OCI-LY3 (cell line): Measurements from ENCODE around the gene CUBN.

Experiments used
- H2AFZ ChIP-seq: fragments of 200-600, 300-600 bp; shearing (Covaris generic); 2 replicates; pipeline ENCODE4 v1.6.0; 2014; ENCODE audit warnings: antibody characterized with exemption, low read depth, low read length
- H3K27ac ChIP-seq: fragments of 200-600, 300-600 bp; sonication (generic); 2 replicates; pipeline ENCODE4 v1.5.1; 2014; ENCODE audit warnings: mild to moderate bottlenecking, low read length, moderate library complexity, mixed read lengths
- H3K27me3 ChIP-seq: fragments of 200-600, 300-600 bp; sonication (generic); 2 replicates; pipeline ENCODE4 v1.6.1; 2014; ENCODE audit warnings: low read depth, low read length, mixed read lengths
- H3K36me3 ChIP-seq: fragments of 200-600, 300-600 bp; sonication (generic); replicated peaks from 2 replicates; pipeline ENCODE3; 2014; ENCODE audit warnings: low read depth, low read length, mixed read lengths
- H3K4me1 ChIP-seq: fragments of 300-600, 200-600 bp; sonication (generic); 2 replicates; pipeline ENCODE4 v1.6.1; 2014; ENCODE audit warnings: low read length, mixed read lengths
- H3K4me2 ChIP-seq: fragments of 200-600, 300-600 bp; sonication (generic); 2 replicates; pipeline ENCODE4 v1.6.1; 2014; ENCODE audit warnings: low read length, mixed read lengths
- H3K4me3 ChIP-seq: fragments of 300-600, 200-600 bp; sonication (generic); 2 replicates; pipeline ENCODE4 v1.5.1; 2014; ENCODE audit warnings: antibody characterized with exemption, mild to moderate bottlenecking, low read length, moderate library complexity
- H3K79me2 ChIP-seq: fragments of 300-600, 200-600 bp; shearing (Covaris generic); 2 replicates; pipeline ENCODE4 v1.6.1; 2014; ENCODE audit warnings: mild to moderate bottlenecking, low read length, mixed read lengths
- H3K9ac ChIP-seq: fragments of 300-600, 200-600 bp; shearing (Covaris generic); 2 replicates; pipeline ENCODE4 v1.6.0; 2014; ENCODE audit warnings: mild to moderate bottlenecking, low read length, moderate library complexity
- H3K9me3 ChIP-seq: fragments of 200-600, 300-600 bp; shearing (Covaris generic); 2 replicates; pipeline ENCODE4 v1.6.1; 2014; ENCODE audit warnings: low read length, mixed read lengths; ENCODE audit not compliant: insufficient read depth
- H4K20me1 ChIP-seq: fragments of 200-600, 300-600 bp; sonication (generic); 2 replicates; pipeline ENCODE4 v1.6.1; 2016; ENCODE audit warnings: low read length, mixed read lengths; ENCODE audit not compliant: insufficient read depth
- EZH2phosphoT487 ChIP-seq: fragments of 200-600 bp; shearing (Covaris generic); IDR thresholded peaks from 2 replicates; pipeline ENCODE4 v1.6.1; 2018; ENCODE audit warnings: antibody characterized with exemption, mixed run types, low read depth
- TF ChIP-seq, protein P1 (sequence below): fragments of 200-600, 300-600 bp; sonication (generic); IDR thresholded peaks from 2 replicates; pipeline ENCODE4 v1.5.1; 2014; ENCODE audit warnings: antibody characterized with exemption, low read length, low read depth

Gene CUBN

DNA sequence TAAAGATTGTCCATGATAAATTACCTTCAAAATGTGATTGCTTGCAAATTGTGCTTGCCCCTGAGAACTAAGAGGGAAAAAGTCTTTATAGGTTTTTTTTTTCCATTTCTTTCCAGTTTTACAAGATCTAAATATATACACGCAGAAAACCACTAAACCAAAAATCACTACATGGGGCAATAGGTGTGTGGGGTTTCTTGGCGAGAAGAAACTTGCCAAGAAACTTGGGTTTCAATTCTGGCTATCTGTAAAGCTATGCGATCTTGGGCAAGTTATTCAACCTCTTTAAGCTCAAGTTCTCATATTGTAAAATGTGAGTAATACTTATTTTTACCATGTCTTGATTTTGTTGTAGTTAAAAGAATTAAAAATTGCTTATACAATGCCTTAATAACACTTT lies 17.0 kb downstream of the CUBN start:
- Histone ChIP-seq H4K20me1 (no peaks in the 10 kb centered on the region), H3K9ac (no peak overlapping the region), H3K9me3 (no peaks in the 10 kb centered on the region), H3K79me2 (no peaks in the 10 kb centered on the region), H3K36me3 (no peaks in the 10 kb centered on the region), H3K4me3 (no peak overlapping the region), H3K27ac (no peak overlapping the region), H3K4me2 (no peak overlapping the region), H3K27me3 (no peaks in the 10 kb centered on the region), H2AFZ (no peak overlapping the region), H3K4me1 (no peaks in the 10 kb centered on the region)
- no peak for TF ChIP-seq EZH2phosphoT487
- TF ChIP-seq, protein P1, sequence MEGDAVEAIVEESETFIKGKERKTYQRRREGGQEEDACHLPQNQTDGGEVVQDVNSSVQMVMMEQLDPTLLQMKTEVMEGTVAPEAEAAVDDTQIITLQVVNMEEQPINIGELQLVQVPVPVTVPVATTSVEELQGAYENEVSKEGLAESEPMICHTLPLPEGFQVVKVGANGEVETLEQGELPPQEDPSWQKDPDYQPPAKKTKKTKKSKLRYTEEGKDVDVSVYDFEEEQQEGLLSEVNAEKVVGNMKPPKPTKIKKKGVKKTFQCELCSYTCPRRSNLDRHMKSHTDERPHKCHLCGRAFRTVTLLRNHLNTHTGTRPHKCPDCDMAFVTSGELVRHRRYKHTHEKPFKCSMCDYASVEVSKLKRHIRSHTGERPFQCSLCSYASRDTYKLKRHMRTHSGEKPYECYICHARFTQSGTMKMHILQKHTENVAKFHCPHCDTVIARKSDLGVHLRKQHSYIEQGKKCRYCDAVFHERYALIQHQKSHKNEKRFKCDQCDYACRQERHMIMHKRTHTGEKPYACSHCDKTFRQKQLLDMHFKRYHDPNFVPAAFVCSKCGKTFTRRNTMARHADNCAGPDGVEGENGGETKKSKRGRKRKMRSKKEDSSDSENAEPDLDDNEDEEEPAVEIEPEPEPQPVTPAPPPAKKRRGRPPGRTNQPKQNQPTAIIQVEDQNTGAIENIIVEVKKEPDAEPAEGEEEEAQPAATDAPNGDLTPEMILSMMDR = no peak

DNA sequence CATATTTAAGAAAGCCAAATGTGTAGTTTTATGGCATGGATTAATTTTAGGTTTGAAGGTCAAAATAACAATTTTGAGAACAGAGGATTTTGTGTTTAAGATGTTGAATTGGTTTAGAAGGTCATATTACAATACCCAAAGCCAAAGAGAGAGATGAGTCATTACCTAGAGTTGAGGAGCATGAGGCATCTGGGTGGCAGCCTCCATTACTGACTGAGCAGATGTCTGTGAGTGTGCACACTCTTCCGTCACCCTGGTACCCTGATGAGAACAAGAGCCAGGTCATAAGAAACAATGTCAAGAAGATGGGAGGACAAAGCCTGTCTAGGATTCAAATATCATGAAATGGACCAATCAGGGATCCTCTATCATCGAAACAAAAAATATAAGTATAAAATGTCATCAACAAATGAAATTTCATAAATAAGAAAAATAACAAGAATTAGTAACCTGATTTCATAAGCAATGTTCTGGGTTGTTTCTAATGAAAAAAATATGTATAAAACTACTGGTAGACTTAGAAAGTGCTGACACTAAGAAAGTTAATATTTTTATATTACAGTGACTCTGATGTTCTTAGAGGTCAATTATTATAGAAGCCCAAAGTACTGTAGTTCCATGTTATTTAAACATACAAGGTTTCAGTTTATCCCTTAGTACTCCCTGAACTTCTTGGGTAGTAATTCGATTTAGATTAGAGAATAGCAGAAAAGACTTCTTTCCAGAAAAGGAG lies 20.0 kb downstream of the CUBN start:
- H3K36me3 ChIP-seq = no peaks in the 10 kb centered on the region
- no peak overlapping the region for H3K4me2 ChIP-seq
- H3K79me2 ChIP-seq = no peaks in the 10 kb centered on the region
- H3K4me1 ChIP-seq = no peaks in the 10 kb centered on the region
- H4K20me1 ChIP-seq = no peaks in the 10 kb centered on the region
- no peak for TF ChIP-seq EZH2phosphoT487
- TF ChIP-seq, protein P1 = no peak
- no peak overlapping the region for H3K9ac ChIP-seq
- no peak overlapping the region for H3K4me3 ChIP-seq
- H3K27ac ChIP-seq = no peak overlapping the region
- no peak overlapping the region for H2AFZ ChIP-seq
- no peaks in the 10 kb centered on the region for H3K9me3 ChIP-seq
- H3K27me3 ChIP-seq = no peaks in the 10 kb centered on the region

DNA sequence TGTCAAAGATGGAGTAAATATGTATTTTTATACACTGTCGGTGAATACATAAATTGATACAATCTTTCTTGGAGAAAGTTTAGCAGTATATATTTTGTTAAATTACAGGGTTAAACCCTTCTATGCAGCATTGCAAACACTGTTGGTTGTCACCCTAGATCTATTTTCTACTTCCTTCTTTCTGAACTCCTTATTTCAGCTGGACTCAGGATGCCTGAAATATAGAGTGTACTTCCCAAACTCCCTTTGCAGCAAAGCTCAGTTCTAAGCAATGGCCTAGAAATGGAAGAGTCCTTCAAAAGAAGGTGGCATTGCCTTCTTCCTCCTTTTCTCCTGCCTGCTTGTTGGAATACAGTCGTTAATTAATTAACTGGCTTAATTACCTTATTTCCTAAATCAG lies 20.6 kb downstream of the CUBN start:
- H2AFZ ChIP-seq = no peak overlapping the region
- no peak overlapping the region for H3K9ac ChIP-seq
- no peaks in the 10 kb centered on the region for H3K36me3 ChIP-seq
- H3K27ac ChIP-seq = no peak overlapping the region
- H4K20me1 ChIP-seq = no peaks in the 10 kb centered on the region
- H3K4me3 ChIP-seq = no peak overlapping the region
- no peak overlapping the region for H3K4me2 ChIP-seq
- H3K4me1 ChIP-seq = no peaks in the 10 kb centered on the region
- TF ChIP-seq, protein P1 = no peak
- no peak for TF ChIP-seq EZH2phosphoT487
- no peaks in the 10 kb centered on the region for H3K9me3 ChIP-seq
- no peaks in the 10 kb centered on the region for H3K27me3 ChIP-seq
- H3K79me2 ChIP-seq = no peaks in the 10 kb centered on the region

- Histone ChIP-seq H2AFZ (no peak overlapping the region), H3K27me3 (no peaks in the 10 kb centered on the region), H3K36me3 (no peaks in the 10 kb centered on the region), H3K4me1 (no peaks in the 10 kb centered on the region), H3K9me3 (no peaks in the 10 kb centered on the region), H3K4me3 (no peak overlapping the region), H4K20me1 (no peaks in the 10 kb centered on the region), H3K9ac (no peak overlapping the region), H3K27ac (no peak overlapping the region), H3K4me2 (no peak overlapping the region), H3K79me2 (no peaks in the 10 kb centered on the region)
- TF ChIP-seq, protein P1 = no peak
- TF ChIP-seq EZH2phosphoT487 = no peak
Observed at GRCh38 chr10:17106991-17107390, 22.6 kb downstream of the CUBN start.
